ENCODE measurements around the gene SLC38A5.

Gene SLC38A5

GRCh38 chrX:48460606-48461005 lies 9.5 kb downstream of the SLC38A5 start:
- TF ChIP-seq CTCF (IDR thresholded peaks at IDR 0.05; ENCODE audit: low read depth, low read length), result no peak
- no peak for DNase-seq
- Histone ChIP-seq H3K4me3 (ENCODE audit: low read depth, low read length) (no peak overlapping the region), H3K27ac (no peak overlapping the region), H3K27me3 (ENCODE audit: insufficient read depth, low read depth, severe bottlenecking) (no peaks in the 10 kb centered on the region), H3K9me3 (ENCODE audit: severe bottlenecking) (no peaks in the 10 kb centered on the region), H3K36me3 (peaks cover 86% of the 10 kb centered on the region)

- TF ChIP-seq CTCF (IDR thresholded peaks at IDR 0.05; ENCODE audit: low read depth, low read length), result no peak
- H3K27me3 ChIP-seq (ENCODE audit: insufficient read depth, low read depth, severe bottlenecking), result no peaks in the 10 kb centered on the region
- H3K9me3 ChIP-seq (ENCODE audit: severe bottlenecking), result no peaks in the 10 kb centered on the region
Observed at GRCh38 chrX:48460031-48460430, 10.0 kb downstream of the SLC38A5 start.

DNA sequence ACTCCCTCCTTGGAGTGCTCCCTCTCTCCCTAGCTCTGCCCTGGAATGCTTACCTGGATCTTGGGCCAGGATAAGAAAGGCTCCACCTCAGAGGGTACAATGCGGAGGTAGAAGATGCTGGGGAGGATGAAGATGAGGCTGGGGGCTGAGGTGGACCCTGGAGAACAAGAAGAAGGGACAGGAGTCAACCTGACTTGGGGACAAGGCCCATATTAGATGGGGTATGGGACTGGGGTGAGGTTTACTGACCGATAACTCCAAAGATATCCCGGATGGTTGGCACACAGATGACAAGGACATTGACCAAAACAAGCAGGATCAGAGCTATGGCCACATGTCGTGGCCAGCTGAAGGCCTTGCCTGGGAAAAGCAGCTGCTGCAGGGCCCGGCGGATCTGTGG lies 10.6 kb downstream of the SLC38A5 start:
- H3K36me3 ChIP-seq, result peaks cover 75% of the 10 kb centered on the region
- H3K27me3 ChIP-seq (ENCODE audit: insufficient read depth, low read depth, severe bottlenecking), result no peaks in the 10 kb centered on the region
- H3K27ac ChIP-seq, result no peak overlapping the region
- no peak for TF ChIP-seq CTCF (IDR thresholded peaks at IDR 0.05; ENCODE audit: low read depth, low read length)
- DNase-seq, result no peak
- no peaks in the 10 kb centered on the region for H3K9me3 ChIP-seq (ENCODE audit: severe bottlenecking)
- no peak overlapping the region for H3K4me3 ChIP-seq (ENCODE audit: low read depth, low read length)

More at GRCh38 chrX:48460031-48460430, 10.0 kb downstream of the SLC38A5 start:
- H3K4me3 ChIP-seq (ENCODE audit: low read depth, low read length), result no peak overlapping the region
- peaks cover 81% of the 10 kb centered on the region for H3K36me3 ChIP-seq
- no peak overlapping the region for H3K27ac ChIP-seq
- DNase-seq, result no peak

- Histone ChIP-seq H3K27ac (no peak overlapping the region), H3K36me3 (peaks cover 68% of the 10 kb centered on the region), H3K27me3 (ENCODE audit: insufficient read depth, low read depth, severe bottlenecking) (no peaks in the 10 kb centered on the region), H3K4me3 (ENCODE audit: low read depth, low read length) (no peak overlapping the region), H3K9me3 (ENCODE audit: severe bottlenecking) (no peaks in the 10 kb centered on the region)
- TF ChIP-seq CTCF (IDR thresholded peaks at IDR 0.05; ENCODE audit: low read depth, low read length), result no peak
- DNase-seq, result no peak
Observed at GRCh38 chrX:48458711-48459110, 11.3 kb downstream of the SLC38A5 start.

GRCh38 chrX:48456628-48457331 lies 13.3 kb downstream of the SLC38A5 start:
- no peaks in the 10 kb centered on the region for H3K27me3 ChIP-seq (ENCODE audit: insufficient read depth, low read depth, severe bottlenecking)
- DNase-seq, result no peak
- H3K9me3 ChIP-seq (ENCODE audit: severe bottlenecking), result no peaks in the 10 kb centered on the region
- H3K27ac ChIP-seq, result peak overlapping the region; percentile 6; the same call in 1 of the 2 replicates
- no peak overlapping the region for H3K4me3 ChIP-seq (ENCODE audit: low read depth, low read length)
- H3K36me3 ChIP-seq, result peaks cover 50% of the 10 kb centered on the region
- TF ChIP-seq CTCF (IDR thresholded peaks at IDR 0.05; ENCODE audit: low read depth, low read length), result no peak

DNA sequence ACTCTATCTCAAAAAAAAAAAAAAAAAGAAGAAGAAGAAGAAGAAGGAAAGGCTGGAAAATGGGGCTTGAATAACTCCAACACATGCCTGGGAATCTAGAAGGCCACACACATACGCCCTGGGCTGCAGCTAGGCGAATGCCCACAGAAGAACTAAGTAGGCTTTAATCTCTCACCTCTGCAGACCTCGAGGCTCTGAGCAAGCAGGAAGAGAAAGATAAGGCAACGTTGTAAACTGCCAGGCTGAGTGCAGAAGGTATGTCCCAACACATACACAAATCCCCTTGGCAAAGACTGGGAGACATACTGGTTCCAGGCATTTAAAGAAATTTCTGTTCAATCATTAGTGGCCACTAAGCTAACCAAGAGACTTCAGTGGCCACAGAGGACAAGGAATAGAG lies 18.4 kb downstream of the SLC38A5 start:
- Histone ChIP-seq H3K27ac (no peak overlapping the region), H3K4me3 (ENCODE audit: low read depth, low read length) (no peak overlapping the region), H3K9me3 (ENCODE audit: severe bottlenecking) (no peaks in the 10 kb centered on the region), H3K27me3 (ENCODE audit: insufficient read depth, low read depth, severe bottlenecking) (no peaks in the 10 kb centered on the region), H3K36me3 (peaks cover 2% of the 10 kb centered on the region; the same call in 1 of the 2 replicates)
- no peak for TF ChIP-seq CTCF (IDR thresholded peaks at IDR 0.05; ENCODE audit: low read depth, low read length)
- no peak for DNase-seq
